Neural cell (in vitro differentiated cells): Measurements from ENCODE around the gene PDE1C.

Experiments
- CTCF ChIP-seq: fragments of 450-650 bp; IDR thresholded peaks from 2 replicates; pipeline ENCODE4 v1.5.1; 2014; ENCODE audit warnings: antibody characterized with exemption, mild to moderate bottlenecking, moderate library complexity; ENCODE audit not compliant: poor library complexity, severe bottlenecking
- EZH2 ChIP-seq: fragments of 200-600, 300-800 bp; shearing (Covaris generic), sonication (generic); IDR thresholded peaks from 2 replicates; pipeline ENCODE4 v1.6.1; 2014; ENCODE audit warnings: antibody characterized with exemption, low read length, borderline replicate concordance, mild to moderate bottlenecking; ENCODE audit not compliant: insufficient read depth, poor library complexity, severe bottlenecking
- MXI1 ChIP-seq: fragments of 450-650 bp; conservative IDR thresholded peaks from 2 replicates; pipeline ENCODE4 v1.6.1; 2014; ENCODE audit warnings: antibody characterized with exemption, mild to moderate bottlenecking; ENCODE audit not compliant: poor library complexity, severe bottlenecking
- POLR2AphosphoS5 ChIP-seq: IDR thresholded peaks from 2 replicates; pipeline ENCODE4 v1.6.1; 2012
- REST ChIP-seq: IDR thresholded peaks from 2 replicates; pipeline ENCODE4 v1.6.1; 2012; ENCODE audit warnings: borderline replicate concordance
- TAF1 ChIP-seq: IDR thresholded peaks from 2 replicates; pipeline ENCODE4 v1.6.1; 2012; ENCODE audit warnings: low read depth

GRCh38 chr7:31963569-31964175, 106.5 kb downstream of the PDE1C start:
- TF ChIP-seq CTCF (no peak), TAF1 (no peak), POLR2AphosphoS5 (no peak), REST (no peak), EZH2 (no peak), MXI1 (no peak)
